ENCODE measurements around the gene SART3.

Gene SART3

GRCh38 chr12:108560752-108561719 lies at the start of gene SART3:
Gene SART3, minus strand, starts transcription at chr12:108561173. Its CDS starts 19 bp downstream, at chr12:108561154.
- peak; percentile 87 for TF ChIP-seq POLR2A (IDR thresholded peaks at IDR 0.05; ENCODE audit: low read length)
- no peak for TF ChIP-seq GATA1 (IDR thresholded peaks at IDR 0.05; ENCODE audit: low read depth, low read length)

GRCh38 chr12:108610336-108610815 lies 49.4 kb upstream of the SART3 start:
- TF ChIP-seq GATA1 (IDR thresholded peaks at IDR 0.05; ENCODE audit: low read depth, low read length) (no peak), POLR2A (IDR thresholded peaks at IDR 0.05; ENCODE audit: low read length) (no peak)
- no peak for DNase-seq

More at GRCh38 chr12:108560752-108561719, at the start of gene SART3:
- peak; percentile 94 to 97 for DNase-seq

- no peak for DNase-seq
- no peak for TF ChIP-seq GATA1 (IDR thresholded peaks at IDR 0.05; ENCODE audit: low read depth, low read length)
- no peak for TF ChIP-seq POLR2A (IDR thresholded peaks at IDR 0.05; ENCODE audit: low read length)
Observed at GRCh38 chr12:108609537-108610335, 48.8 kb upstream of the SART3 start.

GRCh38 chr12:108608616-108609015 lies 47.6 kb upstream of the SART3 start:
- no peak for DNase-seq
- no peak for TF ChIP-seq POLR2A (IDR thresholded peaks at IDR 0.05; ENCODE audit: low read length)
- no peak for TF ChIP-seq GATA1 (IDR thresholded peaks at IDR 0.05; ENCODE audit: low read depth, low read length)

- TF ChIP-seq GATA1 (IDR thresholded peaks at IDR 0.05; ENCODE audit: low read depth, low read length) (no peak), POLR2A (IDR thresholded peaks at IDR 0.05; ENCODE audit: low read length) (no peak)
- DNase-seq = no peak
Observed at GRCh38 chr12:108607981-108608600, 47.1 kb upstream of the SART3 start.

GRCh38 chr12:108606492-108606891 lies 45.5 kb upstream of the SART3 start:
- no peak for TF ChIP-seq POLR2A (IDR thresholded peaks at IDR 0.05; ENCODE audit: low read length)
- TF ChIP-seq GATA1 (IDR thresholded peaks at IDR 0.05; ENCODE audit: low read depth, low read length) = no peak
- no peak for DNase-seq

GRCh38 chr12:108605690-108606406 lies 44.9 kb upstream of the SART3 start:
- DNase-seq = no peak
- no peak for TF ChIP-seq GATA1 (IDR thresholded peaks at IDR 0.05; ENCODE audit: low read depth, low read length)
- no peak for TF ChIP-seq POLR2A (IDR thresholded peaks at IDR 0.05; ENCODE audit: low read length)

- TF ChIP-seq POLR2A (IDR thresholded peaks at IDR 0.05; ENCODE audit: low read length) (no peak), GATA1 (IDR thresholded peaks at IDR 0.05; ENCODE audit: low read depth, low read length) (no peak)
- peak in 1 of 2 experiments; percentile 37 for DNase-seq
Observed at GRCh38 chr12:108605000-108605689, 44.2 kb upstream of the SART3 start.

- TF ChIP-seq GATA1 (IDR thresholded peaks at IDR 0.05; ENCODE audit: low read depth, low read length) (no peak), POLR2A (IDR thresholded peaks at IDR 0.05; ENCODE audit: low read length) (no peak)
- DNase-seq = no peak
Observed at GRCh38 chr12:108604208-108604941, 43.4 kb upstream of the SART3 start.

- DNase-seq = no peak
- TF ChIP-seq POLR2A (IDR thresholded peaks at IDR 0.05; ENCODE audit: low read length) (no peak), GATA1 (IDR thresholded peaks at IDR 0.05; ENCODE audit: low read depth, low read length) (no peak)
Observed at GRCh38 chr12:108603743-108604142, 42.8 kb upstream of the SART3 start.

- TF ChIP-seq GATA1 (IDR thresholded peaks at IDR 0.05; ENCODE audit: low read depth, low read length) (no peak), POLR2A (IDR thresholded peaks at IDR 0.05; ENCODE audit: low read length) (no peak)
- DNase-seq = no peak
Observed at GRCh38 chr12:108602976-108603704, 42.2 kb upstream of the SART3 start.

Measured in erythroblast (primary cell).